ENCODE results near the gene NLRC5. TPM values are rescaled to one million over a fixed set of nuclear protein-coding genes. Genes with fewer than 3 reads are reported as not detected.

Gene NLRC5
- total RNA-seq, 2 donors from 2014 or later, result 78.1 to 79.7 TPM

GRCh38 chr16:57026778-57027062 is 37.4 kb downstream of the NLRC5 start:
- no peak overlapping the region for H3K9ac ChIP-seq (ENCODE audit: low read depth in 2 of 2, low read length in 2 of 2)
- H3K27ac ChIP-seq, result no peak overlapping the region
- intact Hi-C loops (cut with DNase I), result loop anchor here (5.0 kb wide), 1 partner anchor 54 kb away; no protein-coding TSS in a partner anchor
- H3K9me3 ChIP-seq, result no peaks in the 10 kb centered on the region
- H3K4me3 ChIP-seq, result no peak overlapping the region
- no peaks in the 10 kb centered on the region for H3K4me1 ChIP-seq
- H3K36me3 ChIP-seq, result peaks cover 4% of the 10 kb centered on the region
- DNase-seq, result no peak
- no peaks in the 10 kb centered on the region for H3K27me3 ChIP-seq
- TF ChIP-seq, protein P1, sequence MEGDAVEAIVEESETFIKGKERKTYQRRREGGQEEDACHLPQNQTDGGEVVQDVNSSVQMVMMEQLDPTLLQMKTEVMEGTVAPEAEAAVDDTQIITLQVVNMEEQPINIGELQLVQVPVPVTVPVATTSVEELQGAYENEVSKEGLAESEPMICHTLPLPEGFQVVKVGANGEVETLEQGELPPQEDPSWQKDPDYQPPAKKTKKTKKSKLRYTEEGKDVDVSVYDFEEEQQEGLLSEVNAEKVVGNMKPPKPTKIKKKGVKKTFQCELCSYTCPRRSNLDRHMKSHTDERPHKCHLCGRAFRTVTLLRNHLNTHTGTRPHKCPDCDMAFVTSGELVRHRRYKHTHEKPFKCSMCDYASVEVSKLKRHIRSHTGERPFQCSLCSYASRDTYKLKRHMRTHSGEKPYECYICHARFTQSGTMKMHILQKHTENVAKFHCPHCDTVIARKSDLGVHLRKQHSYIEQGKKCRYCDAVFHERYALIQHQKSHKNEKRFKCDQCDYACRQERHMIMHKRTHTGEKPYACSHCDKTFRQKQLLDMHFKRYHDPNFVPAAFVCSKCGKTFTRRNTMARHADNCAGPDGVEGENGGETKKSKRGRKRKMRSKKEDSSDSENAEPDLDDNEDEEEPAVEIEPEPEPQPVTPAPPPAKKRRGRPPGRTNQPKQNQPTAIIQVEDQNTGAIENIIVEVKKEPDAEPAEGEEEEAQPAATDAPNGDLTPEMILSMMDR (IDR thresholded peaks at IDR 0.05), result no peak

GRCh38 chr16:57027067-57027466 is 37.7 kb downstream of the NLRC5 start:
- DNase-seq, result no peak

DNA sequence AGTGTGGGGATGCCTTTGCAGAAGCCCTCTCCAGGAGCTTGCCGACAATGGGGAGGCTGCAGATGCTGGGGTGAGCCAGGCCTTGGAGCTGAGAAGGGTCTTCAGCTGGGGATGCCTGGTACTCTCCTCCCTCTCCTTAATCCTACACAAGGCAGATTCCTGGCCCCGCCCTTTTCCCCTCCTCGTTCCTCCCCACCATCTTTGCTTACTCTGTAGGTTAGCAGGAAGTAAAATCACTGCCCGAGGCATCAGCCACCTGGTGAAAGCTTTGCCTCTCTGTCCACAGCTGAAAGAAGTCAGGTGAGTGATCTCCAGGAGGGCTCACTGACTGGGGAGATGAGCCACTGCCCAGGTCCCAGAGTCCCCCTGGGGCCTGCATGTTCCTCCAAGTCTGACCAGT is 38.7 kb downstream of the NLRC5 start:
- Histone ChIP-seq H3K9ac (ENCODE audit: low read depth in 2 of 2, low read length in 2 of 2) (no peak overlapping the region), H3K9me3 (no peaks in the 10 kb centered on the region), H3K4me3 (no peak overlapping the region), H3K27ac (no peak overlapping the region), H3K27me3 (no peaks in the 10 kb centered on the region), H3K4me1 (no peaks in the 10 kb centered on the region), H3K36me3 (no peaks in the 10 kb centered on the region)
- TF ChIP-seq, protein P1 (IDR thresholded peaks at IDR 0.05), result no peak
- no peak for DNase-seq
- intact Hi-C loops (cut with DNase I), result loop anchor here (5.0 kb wide), 1 partner anchor 56 kb away; no protein-coding TSS in a partner anchor

More at GRCh38 chr16:57027067-57027466, 37.7 kb downstream of the NLRC5 start:
- peaks cover under 1% of the 10 kb centered on the region for H3K36me3 ChIP-seq
- H3K4me1 ChIP-seq, result no peaks in the 10 kb centered on the region
- no peaks in the 10 kb centered on the region for H3K27me3 ChIP-seq
- no peak overlapping the region for H3K9ac ChIP-seq (ENCODE audit: low read depth in 2 of 2, low read length in 2 of 2)
- TF ChIP-seq, protein P1 (IDR thresholded peaks at IDR 0.05), result no peak
- H3K27ac ChIP-seq, result no peak overlapping the region
- no peaks in the 10 kb centered on the region for H3K9me3 ChIP-seq
- intact Hi-C loops (cut with DNase I), result loop anchor here (5.0 kb wide), 1 partner anchor 55 kb away; no protein-coding TSS in a partner anchor
- H3K4me3 ChIP-seq, result no peak overlapping the region

DNA sequence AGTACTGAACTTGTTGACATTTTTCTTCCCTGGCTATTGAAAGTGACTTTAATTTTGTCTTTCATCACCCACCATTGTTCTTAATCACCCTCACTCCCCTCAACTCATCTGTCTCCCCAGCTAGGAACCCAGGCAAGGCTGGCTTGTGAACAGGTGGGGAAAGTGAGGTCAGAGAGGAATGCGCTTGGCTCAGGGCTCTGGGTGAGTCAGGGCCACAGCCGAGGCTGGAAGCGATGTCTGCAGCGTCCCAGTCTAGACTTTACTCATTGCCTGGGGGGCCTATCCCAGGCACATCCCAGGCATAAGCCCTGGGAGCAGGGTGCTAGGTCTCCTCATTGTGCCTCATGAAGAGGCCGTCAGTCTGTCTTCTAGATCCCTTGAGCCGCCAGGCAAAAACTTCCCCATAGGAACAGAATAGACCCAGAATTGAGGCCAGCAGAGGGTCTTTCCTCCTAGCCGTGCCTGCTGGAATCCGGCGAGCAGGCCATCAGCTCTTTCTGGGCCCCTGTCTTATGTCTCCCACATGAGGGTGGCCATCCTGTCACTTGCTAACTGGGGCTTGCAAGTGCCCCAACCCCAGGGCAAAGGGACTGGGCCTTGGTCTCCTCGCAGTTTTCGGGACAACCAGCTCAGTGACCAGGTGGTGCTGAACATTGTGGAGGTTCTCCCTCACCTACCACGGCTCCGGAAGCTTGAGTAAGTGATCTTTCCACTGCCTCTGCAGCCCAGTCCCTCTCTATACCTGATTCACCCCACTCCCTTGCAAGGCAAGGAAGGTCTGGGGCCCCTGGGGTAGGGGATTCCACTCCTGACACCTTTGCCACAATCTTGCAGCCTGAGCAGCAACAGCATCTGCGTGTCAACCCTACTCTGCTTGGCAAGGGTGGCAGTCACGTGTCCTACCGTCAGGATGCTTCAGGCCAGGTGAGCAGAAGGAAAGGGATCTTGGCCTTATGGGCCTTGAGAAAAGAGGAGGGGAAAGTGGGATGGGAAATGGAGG is 40.1 kb downstream of the NLRC5 start:
- Histone ChIP-seq H3K4me1 (no peaks in the 10 kb centered on the region), H3K36me3 (no peaks in the 10 kb centered on the region), H3K9ac (ENCODE audit: low read depth in 2 of 2, low read length in 2 of 2) (no peak overlapping the region), H3K4me3 (no peak overlapping the region), H3K27me3 (no peaks in the 10 kb centered on the region), H3K9me3 (no peaks in the 10 kb centered on the region), H3K27ac (no peak overlapping the region)
- intact Hi-C loops (cut with DNase I), result loop anchor here (5.0 to 10.0 kb wide), 2 partner anchors 57 to 165 kb away; partner anchors contain the start of gene SLC12A3
- TF ChIP-seq, protein P1 (IDR thresholded peaks at IDR 0.05), result no peak
- no peak for DNase-seq

DNA sequence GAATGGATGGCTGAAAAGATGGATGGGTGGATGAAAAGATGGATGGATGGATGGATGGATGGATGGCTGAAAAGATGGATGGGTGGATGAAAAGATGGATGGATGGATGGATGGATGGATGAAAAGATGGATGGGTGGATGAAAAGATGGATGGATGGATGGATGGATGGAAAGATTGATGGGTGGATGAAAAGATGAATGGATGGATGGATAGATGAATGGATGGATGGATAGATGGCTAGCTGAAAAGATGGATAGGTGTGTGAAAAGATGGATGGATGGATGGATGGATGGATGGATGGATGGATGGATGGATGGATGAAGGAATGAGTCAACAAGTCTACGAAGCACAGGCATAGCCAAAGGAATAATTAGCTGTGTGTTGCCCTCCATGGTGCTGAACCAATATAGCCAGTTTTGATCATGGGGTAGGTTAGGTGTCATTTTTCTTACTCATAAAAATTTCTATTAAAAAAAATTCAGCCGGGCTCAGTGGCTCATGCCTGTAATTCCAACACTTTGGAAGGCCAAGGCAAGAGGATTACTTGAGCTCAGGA is 41.1 kb downstream of the NLRC5 start:
- Histone ChIP-seq H3K36me3 (no peaks in the 10 kb centered on the region), H3K4me3 (no peak overlapping the region), H3K4me1 (no peaks in the 10 kb centered on the region), H3K27ac (no peak overlapping the region), H3K9me3 (no peaks in the 10 kb centered on the region), H3K27me3 (no peaks in the 10 kb centered on the region), H3K9ac (ENCODE audit: low read depth in 2 of 2, low read length in 2 of 2) (no peak overlapping the region)
- no peak for DNase-seq
- intact Hi-C loops (cut with DNase I), result loop anchor here (10.0 kb wide), 1 partner anchor 166 kb away; the partner anchor contains the start of gene SLC12A3
- TF ChIP-seq, protein P1 (IDR thresholded peaks at IDR 0.05), result no peak
